HG02763 (cell line): ENCODE measurements around the gene NCAPH2.

Source experiments
- ATAC-seq: cut with Tn5 transposase; IDR thresholded peaks from one replicate; pipeline ENCODE4 v1.9.1; 2021; ENCODE audit warnings: mild to moderate bottlenecking, moderate library complexity; ENCODE audit not compliant: unreplicated experiment

Gene NCAPH2

DNA sequence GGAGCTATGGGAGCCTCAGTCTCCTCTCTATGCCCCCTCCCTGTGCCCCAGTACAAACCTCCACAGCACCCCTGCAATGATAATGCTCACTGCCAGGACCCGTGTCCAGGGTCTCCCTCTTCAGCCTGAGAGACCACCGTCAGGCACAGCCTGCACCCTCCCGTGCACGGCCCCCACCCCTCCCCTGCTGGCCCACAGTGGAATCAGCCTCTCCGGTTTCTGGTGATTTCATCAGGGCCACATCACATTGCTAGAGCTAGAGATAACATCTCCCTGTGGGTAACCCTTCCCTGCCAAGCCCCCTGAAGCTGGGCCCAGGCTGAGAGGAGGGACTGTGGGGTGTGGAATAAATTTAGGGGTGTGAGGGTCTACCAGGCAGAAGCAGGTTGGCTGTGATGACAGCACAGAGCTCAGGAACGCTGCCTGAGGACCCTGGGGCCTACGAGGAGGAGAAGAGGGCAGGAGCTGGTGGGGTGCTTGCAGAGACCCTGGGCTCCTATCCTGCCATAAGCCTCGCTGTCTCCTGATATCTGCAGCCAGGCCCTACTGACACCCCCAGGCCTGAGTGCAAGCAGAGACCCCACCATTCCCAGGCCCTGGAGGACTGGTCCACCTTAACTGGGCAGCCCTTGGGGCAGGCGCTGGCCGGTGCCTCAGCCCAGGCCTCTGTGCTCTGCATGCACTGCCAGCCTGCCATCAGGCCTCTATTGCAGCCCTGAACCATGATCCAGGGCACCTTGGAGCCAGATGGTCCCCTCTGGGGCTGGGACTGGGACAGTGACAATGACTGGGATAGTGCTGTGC lies 37.7 kb downstream of the NCAPH2 start, which contains the start of gene KLHDC7B:
TSS of gene KLHDC7B (plus strand) at position 378 of the 804 bp plus-strand sequence. CDS start at position 723, 345 bp downstream.
- no peak for ATAC-seq

DNA sequence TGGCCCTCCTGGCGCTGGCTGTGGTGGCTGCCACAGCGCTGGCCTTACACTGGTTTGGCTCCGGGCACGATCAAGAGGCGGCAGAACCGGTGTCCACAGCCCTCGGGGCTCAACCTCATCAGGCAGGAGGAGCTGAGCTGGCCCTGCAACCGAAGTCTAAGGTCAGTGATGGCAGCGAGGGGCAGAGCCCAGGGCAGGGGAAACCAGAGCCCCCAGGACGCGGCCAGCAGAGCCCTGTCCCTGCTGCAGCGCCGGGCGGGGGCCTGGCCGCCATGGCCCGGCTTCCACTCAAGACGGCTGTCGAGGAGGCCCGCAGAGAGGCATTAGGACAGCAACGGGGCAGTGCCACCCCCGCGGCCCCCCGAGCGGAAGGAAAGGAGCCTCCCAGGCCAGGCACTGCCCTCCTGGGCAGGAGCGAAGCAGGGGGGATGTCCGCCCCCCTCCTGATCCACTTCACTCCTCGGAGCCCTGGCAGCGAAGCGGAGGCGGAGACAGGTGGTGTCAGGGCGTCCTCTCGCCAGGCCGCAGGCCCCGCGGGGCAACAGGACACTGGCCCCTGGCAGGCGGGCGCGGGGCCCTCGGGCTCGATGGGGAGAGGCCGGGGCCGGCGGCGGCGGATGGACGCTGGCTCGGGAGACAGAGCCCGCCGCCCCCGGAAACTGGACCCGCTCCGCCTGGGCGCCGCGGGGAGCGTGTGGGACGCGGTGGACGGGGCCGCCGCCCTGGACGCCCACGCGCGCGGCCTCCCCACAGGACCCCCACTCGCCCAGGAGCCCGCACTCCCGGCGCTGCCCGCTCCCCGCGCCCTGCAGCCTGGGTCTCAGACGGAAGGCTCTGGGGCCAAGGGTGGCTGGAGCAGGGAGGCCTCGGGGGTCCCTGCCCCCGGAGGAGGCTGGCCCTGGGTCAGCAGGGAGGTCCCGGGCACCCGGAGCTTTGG lies 38.6 kb downstream of the NCAPH2 start:
- ATAC-seq: no peak

DNA sequence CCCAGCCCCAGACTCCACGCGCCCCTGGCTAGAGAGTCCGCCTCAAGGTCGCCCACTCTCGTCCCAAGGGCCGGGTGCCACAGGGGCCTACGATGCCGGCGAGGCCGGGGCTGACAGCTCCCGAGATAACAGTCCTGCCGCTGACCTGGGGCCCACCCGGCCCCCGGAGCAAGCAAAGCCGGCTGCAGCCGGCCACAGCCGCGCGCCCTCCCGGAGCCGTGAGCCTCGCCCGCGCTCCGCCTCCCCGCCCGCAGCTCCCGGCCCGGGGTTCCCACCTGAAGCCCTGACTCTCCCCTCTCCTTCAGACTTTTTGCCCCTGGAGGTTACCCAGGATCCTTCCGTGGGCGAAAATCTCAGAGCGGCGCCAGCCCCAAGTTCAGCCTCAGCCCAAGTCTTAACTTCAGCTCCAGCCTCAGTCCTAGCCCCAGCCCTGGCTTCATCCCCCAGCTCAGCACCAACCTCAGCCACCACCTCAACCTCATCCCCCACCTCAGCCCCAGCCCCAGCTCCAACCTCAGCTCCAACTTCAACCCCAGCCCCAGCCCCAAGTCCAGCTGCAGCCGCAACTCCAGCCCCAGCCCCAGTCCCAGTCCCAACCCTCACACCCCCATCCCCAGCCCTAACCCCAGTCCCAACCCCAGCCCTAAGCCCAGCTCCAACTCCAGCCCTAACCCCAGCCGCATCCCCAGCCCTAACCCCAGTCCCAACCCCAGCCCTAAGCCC lies 39.4 kb downstream of the NCAPH2 start:
- no peak for ATAC-seq

DNA sequence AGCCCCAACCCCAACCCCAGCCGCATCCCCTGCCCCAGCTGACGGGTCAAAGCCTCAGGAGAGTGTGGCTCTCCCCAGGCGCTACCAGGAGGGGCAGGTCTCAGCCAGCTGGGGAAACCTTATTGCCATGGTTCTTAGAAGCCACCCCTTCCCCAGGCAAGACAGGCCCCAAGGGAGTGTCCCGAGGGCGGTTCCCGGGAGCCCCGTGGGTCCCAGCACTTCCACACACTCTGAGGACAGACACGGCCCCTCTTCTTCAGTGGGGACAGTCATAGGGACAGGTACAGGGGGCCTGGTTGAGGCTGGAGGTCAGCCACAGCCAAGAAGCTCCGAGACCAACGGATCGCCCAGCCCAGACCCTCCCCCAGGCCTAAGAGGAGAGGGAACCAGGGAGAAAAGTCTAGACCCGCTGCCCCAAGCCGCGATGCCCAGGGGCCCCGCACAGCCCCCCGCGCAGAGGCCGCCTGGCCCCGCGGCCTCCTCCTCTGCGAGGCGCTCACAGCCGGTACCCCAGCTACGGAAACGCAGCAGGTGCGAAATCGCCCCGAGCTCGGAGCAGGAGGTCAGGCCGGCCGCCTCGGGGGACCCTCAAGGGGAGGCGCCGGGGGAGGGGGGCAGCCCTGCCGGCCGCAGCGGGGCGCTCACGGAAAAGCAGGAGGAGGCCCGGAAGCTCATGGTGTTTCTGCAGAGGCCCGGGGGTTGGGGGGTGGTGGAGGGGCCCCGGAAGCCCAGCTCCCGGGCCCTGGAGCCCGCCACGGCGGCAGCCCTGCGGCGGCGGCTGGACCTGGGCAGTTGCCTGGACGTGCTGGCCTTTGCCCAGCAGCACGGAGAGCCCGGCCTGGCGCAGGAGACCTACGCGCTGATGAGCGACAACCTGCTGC lies 40.3 kb downstream of the NCAPH2 start:
- no peak for ATAC-seq

DNA sequence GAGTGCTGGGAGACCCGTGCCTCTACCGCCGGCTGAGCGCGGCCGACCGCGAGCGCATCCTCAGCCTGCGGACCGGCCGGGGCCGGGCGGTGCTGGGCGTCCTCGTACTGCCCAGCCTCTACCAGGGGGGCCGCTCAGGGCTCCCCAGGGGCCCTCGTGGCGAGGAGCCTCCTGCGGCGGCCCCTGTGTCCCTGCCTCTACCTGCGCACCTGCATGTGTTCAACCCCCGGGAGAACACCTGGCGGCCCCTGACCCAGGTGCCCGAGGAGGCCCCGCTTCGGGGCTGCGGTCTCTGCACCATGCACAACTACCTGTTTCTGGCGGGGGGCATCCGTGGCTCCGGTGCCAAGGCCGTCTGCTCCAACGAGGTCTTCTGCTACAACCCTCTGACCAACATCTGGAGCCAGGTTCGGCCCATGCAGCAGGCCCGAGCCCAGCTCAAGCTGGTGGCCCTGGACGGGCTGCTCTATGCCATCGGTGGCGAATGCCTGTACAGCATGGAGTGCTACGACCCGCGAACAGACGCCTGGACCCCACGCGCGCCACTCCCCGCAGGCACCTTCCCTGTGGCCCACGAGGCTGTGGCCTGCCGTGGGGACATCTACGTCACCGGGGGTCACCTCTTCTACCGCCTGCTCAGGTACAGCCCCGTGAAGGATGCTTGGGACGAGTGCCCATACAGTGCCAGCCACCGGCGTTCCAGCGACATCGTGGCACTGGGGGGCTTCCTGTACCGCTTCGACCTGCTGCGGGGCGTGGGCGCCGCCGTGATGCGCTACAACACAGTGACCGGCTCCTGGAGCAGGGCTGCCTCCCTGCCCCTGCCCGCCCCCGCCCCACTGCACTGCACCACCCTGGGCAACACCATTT lies 41.1 kb downstream of the NCAPH2 start:
- ATAC-seq: no peak

DNA sequence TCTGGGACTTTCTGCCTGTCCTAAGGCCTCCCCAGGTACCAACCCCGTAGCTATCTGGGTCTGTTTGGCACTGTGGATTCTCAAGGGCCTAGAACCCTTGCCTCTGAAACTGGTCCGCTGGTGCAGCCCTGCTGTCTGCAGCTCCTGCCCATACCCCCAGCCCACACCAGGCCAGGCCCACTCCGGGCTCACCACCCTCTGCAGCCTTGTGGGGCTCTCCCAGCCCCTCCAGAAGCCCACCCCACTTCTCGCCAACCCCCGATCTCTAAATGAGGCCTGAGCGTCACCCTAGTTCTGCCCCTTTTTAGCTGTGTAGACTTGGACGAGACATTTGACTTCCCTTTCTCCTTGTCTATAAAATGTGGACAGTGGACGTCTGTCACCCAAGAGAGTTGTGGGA lies 42.4 kb downstream of the NCAPH2 start:
- no peak for ATAC-seq

DNA sequence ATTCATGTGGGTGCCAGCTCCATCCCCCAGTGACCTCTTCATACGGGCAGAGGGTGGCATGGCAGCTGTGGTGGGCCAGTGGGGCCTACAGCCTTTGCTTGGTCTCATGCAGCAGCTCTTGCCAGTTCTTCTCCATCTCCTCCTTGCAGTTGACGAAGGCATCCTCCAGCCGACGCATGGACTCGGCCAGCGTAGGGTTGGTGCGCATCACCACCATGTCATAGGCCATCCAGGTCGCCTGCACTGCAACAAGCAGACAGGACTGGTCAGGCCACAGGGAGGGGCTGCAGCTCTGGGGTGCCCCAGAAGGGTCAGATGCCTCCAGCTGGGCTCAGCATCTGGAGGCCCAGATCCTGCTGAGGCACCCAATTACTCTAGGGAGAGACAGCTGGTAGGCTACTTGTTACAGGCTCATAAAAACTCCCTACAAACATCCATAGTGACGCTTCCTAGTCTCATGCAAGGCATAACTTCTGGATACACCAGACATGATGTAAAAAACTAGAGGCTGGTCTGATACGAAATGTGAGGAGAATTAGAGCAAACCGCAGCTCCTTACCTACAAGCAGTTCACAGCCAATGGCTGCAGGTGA lies 43.2 kb downstream of the NCAPH2 start:
- no peak for ATAC-seq

DNA sequence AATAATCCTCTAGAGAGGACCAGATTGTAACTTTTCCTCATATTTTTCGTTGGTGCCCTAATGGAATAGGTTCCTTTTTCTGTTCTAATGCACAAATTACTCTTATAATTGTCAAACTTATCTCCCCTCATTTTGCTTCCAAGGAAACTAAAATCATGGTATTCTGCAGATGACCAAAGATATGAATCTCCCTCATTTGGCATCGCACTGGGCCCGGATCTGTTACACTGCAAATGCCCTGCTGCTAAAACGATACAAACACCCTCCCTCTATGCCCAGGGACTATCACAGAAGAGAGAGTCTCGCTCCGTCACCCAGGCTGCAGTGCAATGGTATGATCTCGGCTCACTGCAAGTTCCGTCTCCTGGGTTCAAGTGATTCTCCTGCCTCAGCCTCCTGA lies 45.3 kb downstream of the NCAPH2 start:
- no peak for ATAC-seq

DNA sequence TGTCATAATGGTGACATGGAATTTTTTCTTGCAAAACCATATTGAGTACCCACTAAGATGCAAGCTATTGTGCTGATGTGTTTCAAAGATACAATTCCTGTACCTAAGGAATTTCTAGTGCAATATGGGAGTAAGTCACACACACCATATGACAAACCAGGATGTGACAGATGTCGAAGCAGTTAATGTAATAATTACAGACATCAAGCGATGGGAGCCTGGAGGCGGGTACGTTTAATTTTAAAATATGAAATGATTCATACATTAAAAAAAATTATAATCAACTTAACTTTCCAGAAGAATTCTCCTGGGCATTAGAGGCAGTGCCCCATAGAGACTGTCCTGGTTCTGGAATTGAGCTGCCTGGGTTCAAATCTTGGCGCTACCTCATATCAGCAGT lies 48.7 kb downstream of the NCAPH2 start:
- ATAC-seq: no peak

DNA sequence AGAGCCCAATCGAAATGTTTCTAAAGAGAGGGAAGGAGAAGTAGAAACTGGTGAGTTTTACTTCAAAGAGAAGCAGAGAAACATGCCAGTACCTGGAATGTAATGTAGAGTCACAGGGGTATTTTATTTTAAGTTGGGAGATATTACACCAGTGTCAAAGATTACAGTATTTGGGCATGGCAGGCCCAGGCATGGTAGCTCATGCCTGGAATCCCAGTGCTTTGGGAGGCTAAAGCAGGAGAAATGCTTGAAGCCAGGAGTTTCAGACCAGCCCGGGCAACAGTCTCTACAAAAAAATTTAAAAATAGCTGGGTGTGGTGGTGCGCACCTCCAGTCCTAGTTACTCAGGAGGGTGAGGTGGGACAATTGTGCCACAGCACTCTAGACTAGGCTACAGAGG lies 52.0 kb downstream of the NCAPH2 start:
- ATAC-seq: no peak

DNA sequence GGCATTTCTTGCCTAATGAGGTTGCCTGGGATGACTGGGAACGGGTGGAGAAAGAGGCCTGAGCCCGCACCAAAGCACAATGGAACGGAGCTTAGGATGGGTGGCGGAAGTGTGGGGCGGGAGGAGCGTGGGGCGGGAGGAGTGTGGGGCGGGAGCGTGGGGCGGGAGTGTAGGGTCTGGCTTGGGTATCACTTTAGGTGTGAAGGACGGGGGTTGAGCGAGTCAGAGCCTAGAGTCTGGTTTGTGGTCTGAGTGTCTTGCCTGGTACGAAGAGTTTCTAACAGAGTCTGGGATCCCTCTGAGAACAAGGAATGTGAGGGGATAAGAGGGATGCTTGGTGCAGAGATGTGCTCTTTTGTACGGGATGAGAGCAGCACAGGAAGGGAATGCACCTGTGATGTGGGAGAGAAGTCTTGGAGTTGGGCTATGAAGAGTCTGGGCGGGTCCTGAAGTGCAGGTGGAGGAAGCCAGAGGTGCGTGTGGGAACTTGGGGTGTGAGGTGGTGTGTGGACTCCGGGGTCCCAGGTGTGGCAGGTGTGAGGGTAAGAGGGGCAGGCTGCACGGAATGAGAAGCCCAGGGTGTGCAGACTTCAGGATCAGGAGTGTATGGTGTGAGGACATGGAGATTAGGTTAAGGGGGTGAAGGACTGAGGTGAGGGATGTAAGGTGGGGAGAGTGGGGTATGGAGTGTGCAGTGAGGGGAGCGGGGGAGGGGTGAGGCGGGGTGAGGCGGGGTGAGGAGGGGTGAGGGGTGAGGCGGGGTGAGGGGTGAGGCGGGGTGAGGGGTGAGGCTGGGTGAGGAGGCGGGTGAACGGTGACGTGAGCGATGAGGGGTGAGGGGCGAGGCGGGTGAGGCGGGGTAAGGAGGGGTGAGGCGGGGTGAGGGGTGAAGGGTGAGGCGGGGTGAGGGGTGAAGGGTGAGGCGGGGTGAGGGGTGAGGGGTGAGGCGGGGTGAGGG lies 53.7 kb downstream of the NCAPH2 start:
- ATAC-seq: no peak

DNA sequence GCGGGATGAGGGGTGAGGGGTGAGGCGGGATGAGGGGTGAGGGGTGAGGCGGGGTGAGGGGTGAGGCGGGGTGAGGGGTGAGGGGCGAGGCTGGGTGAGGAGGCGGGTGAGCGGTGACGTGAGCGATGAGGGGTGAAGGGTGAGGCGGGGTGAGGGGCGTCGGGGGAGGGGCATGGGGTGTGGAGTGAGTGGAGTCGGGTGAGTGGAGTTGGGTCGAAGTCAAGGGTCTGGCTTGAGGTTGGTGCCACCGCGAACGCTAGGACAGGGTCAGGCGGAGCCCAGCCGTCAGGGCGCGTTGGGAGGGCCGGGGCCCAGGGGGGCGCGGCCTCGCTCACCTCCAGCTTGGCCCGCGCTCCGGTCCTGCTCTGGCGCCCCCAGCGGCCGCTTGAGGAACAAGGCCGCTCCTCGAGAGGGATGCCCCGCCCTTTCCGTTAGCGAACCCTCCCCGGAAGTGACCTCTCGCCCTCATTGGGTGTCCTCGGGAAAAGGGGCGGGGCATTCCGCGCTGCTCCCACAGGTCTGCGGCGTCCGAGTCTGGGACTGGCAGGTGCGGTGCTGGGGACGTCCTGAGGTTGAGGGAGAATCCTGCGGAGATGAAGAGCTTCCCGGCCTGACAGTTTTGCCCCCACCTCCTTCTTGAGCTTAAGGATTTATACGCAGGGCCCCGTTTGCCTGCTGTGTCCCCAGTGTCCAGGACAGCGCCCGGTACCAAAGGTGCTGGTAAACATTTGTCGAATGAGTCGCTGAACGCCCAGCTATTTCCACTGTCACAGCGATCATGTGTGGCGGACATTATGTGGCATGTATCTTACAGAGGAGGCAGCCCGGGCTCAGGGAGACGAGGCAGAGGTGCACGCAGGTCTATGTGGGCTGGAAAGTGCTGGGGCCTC lies 54.7 kb downstream of the NCAPH2 start, which contains the start of gene SYCE3:
TSS of gene SYCE3 (minus strand) at position 397 of the 890 bp plus-strand sequence. CDS start 6,514 bp downstream, outside the sequence.
- peak; percentile 95 for ATAC-seq

DNA sequence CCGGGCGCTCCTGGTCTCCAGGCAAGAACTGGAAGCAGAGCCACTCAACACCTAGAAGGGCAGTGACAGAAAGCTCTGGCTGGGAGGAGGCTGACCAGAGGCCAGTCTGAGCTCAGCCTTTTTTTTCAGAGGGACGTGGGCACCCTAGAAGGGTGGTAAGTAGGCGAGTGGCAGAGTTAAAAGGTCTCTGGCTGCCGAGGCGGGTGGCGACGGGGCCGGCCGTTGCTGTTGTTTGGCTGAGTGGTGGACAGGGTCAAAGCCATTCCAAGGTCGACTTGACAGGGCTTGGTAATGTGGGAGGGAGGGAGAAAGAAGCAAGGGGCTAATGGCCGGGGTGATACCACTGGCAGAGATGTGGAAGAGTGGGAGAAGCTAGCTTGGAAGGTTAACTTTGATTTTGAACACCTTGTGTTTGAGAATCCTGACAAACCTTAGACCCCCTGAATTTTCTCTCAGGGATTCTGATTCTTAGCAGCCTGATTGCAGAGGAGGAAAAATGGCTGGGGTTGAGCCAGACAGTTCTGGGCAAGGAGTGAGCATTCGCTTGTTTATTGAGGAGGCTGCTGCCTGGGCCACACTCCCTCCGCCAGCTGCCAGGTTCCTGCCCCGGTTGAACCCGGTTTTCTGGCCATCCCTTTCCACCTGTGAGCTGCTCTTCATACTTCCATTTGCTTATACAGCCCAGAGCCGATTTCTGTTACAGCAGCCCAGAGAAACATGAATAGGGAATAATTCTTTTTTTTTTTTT lies 55.6 kb downstream of the NCAPH2 start:
- no peak for ATAC-seq

DNA sequence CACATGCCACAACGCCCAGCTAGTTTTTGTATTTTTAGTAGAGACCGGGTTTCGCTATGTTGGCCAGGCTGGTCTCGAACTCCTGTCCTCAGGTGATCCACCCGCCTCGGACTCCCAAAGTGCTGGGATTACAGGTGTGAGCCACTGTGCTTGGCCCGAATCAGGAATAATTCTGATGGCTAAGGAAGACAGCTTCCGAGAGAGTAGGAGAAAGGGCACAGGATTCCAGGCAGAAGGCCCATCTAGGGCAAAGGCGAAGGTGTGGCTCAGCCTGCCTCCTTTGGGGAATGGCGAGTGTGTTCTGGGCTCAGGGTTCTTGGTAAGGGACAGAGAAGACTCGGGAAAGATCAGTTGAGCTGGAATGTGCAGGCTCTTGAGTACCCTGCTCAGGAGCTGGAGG lies 56.3 kb downstream of the NCAPH2 start:
- ATAC-seq: no peak

DNA sequence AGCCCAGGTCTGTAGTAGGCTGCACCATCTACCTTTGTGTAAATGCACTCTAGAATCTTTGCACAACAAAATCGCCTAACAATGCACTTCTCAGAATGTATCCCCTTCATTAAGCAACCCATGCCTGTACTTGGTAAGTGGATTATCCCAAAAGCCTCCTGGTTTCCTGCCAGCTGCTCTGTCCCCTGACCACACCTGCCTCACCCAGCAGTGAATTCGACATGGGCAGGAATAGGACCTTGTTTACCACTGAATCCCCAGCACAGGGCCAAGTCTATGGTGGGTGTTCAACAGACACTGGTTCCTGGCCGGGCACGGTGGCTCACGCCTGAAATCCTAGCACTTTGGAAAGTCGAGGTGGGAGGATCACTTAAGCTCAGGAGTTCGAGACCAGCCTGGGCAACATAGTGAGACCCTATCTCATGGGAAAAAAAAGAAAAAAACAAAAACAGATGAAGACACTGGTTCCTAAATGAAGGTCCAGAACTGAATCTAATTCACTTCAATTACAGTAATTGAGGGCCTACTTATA lies 59.8 kb downstream of the NCAPH2 start:
- no peak for ATAC-seq

DNA sequence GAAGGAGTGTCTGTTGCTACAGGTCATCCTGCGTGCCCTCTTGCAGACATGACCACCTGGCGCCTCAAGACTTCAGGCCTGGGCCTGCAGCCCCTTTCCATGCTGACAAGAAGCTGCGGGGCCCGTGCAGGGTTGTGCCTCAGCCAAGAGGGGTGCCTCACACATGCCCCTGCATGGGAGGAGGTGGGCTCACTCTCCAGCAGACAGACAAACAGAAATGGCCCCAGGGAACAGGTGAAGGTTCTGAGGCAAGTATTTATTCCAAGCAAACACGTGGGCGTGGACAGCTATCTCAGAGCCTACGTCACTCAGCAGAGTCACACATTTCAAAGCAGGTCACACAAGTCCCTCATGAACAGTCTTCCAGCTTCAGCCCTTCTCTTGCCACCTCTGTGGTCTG lies 60.6 kb downstream of the NCAPH2 start:
- ATAC-seq: no peak
